ENCODE data around the gene EIF5A. TPM values are rescaled to one million over a fixed set of nuclear protein-coding genes. Genes with fewer than 3 reads are reported as not detected.

EIF5A gene
- 1,593 to 1,803 TPM (median 1,704 TPM) in 5 replicates for total RNA-seq (2022; extraction: Qiagen RNA extraction)

GRCh38 chr17:7306911-7307685 lies at the start of gene EIF5A:
Gene EIF5A, plus strand, starts transcription at chr17:7307628. Its CDS starts 2,008 bp downstream, at chr17:7309636.

GRCh38 chr17:7262192-7262934 lies 45.1 kb upstream of the EIF5A start, which contains the start of gene CLDN7:
Gene CLDN7, minus strand, starts transcription at chr17:7262478. Its CDS starts 435 bp downstream, at chr17:7262043.

GRCh38 chr17:7281074-7281952 lies 26.1 kb upstream of the EIF5A start, which contains the start of gene SLC2A4:
Gene SLC2A4, plus strand, starts transcription at chr17:7281718. Its CDS starts 217 bp downstream, at chr17:7281935.

GRCh38 chr17:7294614-7295153 lies 12.7 kb upstream of the EIF5A start, which contains the start of gene YBX2:
Gene YBX2, minus strand, starts transcription at chr17:7294639. Its CDS starts 139 bp downstream, at chr17:7294500.

GRCh38 chr17:7314719-7315569 lies 7.5 kb downstream of the EIF5A start, which contains the start of gene GPS2:
Gene GPS2, minus strand, starts transcription at chr17:7315360. Its CDS starts 308 bp downstream, at chr17:7315052.

GRCh38 chr17:7328840-7329373 lies 21.5 kb downstream of the EIF5A start, which contains the start of gene NEURL4:
Gene NEURL4, minus strand, starts transcription at chr17:7329335. Its CDS starts 23 bp downstream, at chr17:7329312.

GRCh38 chr17:7336240-7337175 lies 29.1 kb downstream of the EIF5A start, which contains the start of gene ACAP1:
Gene ACAP1, plus strand, starts transcription at chr17:7336529. Its CDS starts 206 bp downstream, at chr17:7336735.

GRCh38 chr17:7351665-7352502 lies 44.5 kb downstream of the EIF5A start, which contains the start of gene KCTD11:
Gene KCTD11, plus strand, starts transcription at chr17:7352162.

GRCh38 chr17:7355053-7355452 lies 47.6 kb downstream of the EIF5A start, which contains the start of gene TMEM95:
Gene TMEM95, plus strand, starts transcription at chr17:7355156. Its CDS starts 49 bp downstream, at chr17:7355205.

Other genes with a start within 250 kb of the EIF5A start
- gene CLEC10A, start 227.4 kb upstream of the EIF5A start, total RNA-seq (2022; extraction: Qiagen RNA extraction), result not detected in 5 replicates
- gene ASGR2, start 192.8 kb upstream of the EIF5A start, total RNA-seq (2022; extraction: Qiagen RNA extraction), result 0.19 TPM in 1 of 5 replicates, not detected in the others
- 0.77 to 1.3 TPM (median 1.0 TPM) in 5 replicates for gene ASGR1, start 128.3 kb upstream of the EIF5A start, total RNA-seq (2022; extraction: Qiagen RNA extraction)
- 6.2 to 7.8 TPM (median 6.7 TPM) in 5 replicates for gene DLG4, start 87.8 kb upstream of the EIF5A start, total RNA-seq (2022; extraction: Qiagen RNA extraction)
- gene ACADVL, start 87.7 kb upstream of the EIF5A start, total RNA-seq (2022; extraction: Qiagen RNA extraction), result 329 to 477 TPM (median 426 TPM) in 5 replicates
- 30.2 to 44.4 TPM (median 41.9 TPM) in 5 replicates for gene DVL2, start 73.1 kb upstream of the EIF5A start, total RNA-seq (2022; extraction: Qiagen RNA extraction)
- 86.3 to 101 TPM (median 94.7 TPM) in 5 replicates for gene PHF23, start 68.2 kb upstream of the EIF5A start, total RNA-seq (2022; extraction: Qiagen RNA extraction)
- 638 to 781 TPM (median 668 TPM) in 5 replicates for gene GABARAP, start 65.2 kb upstream of the EIF5A start, total RNA-seq (2022; extraction: Qiagen RNA extraction)
- gene CTDNEP1, start 55.9 kb upstream of the EIF5A start, total RNA-seq (2022; extraction: Qiagen RNA extraction), result 213 to 239 TPM (median 227 TPM) in 5 replicates
- gene ELP5, start 55.4 kb upstream of the EIF5A start, total RNA-seq (2022; extraction: Qiagen RNA extraction), result 128 to 149 TPM (median 131 TPM) in 5 replicates
- gene CLDN7, start 45.1 kb upstream of the EIF5A start, total RNA-seq (2022; extraction: Qiagen RNA extraction), result 1.5 to 3.0 TPM (median 2.0 TPM) in 5 replicates
- gene SLC2A4, start 25.9 kb upstream of the EIF5A start, total RNA-seq (2022; extraction: Qiagen RNA extraction), result 0.28 to 0.57 TPM (median 0.35 TPM) in 5 replicates
- gene YBX2, start 13.0 kb upstream of the EIF5A start, total RNA-seq (2022; extraction: Qiagen RNA extraction), result 0.35 to 0.65 TPM (median 0.56 TPM) in 5 replicates
- 92.1 to 108 TPM (median 95.9 TPM) in 5 replicates for gene GPS2, start 7.7 kb downstream of the EIF5A start, total RNA-seq (2022; extraction: Qiagen RNA extraction)
- 22.4 to 41.3 TPM (median 31.1 TPM) in 5 replicates for gene NEURL4, start 21.7 kb downstream of the EIF5A start, total RNA-seq (2022; extraction: Qiagen RNA extraction)
- 2.7 to 6.9 TPM (median 5.1 TPM) in 5 replicates for gene ACAP1, start 28.9 kb downstream of the EIF5A start, total RNA-seq (2022; extraction: Qiagen RNA extraction)
- gene KCTD11, start 44.5 kb downstream of the EIF5A start, total RNA-seq (2022; extraction: Qiagen RNA extraction), result 11.0 to 13.1 TPM (median 11.3 TPM) in 5 replicates
- gene TMEM95, start 47.5 kb downstream of the EIF5A start, total RNA-seq (2022; extraction: Qiagen RNA extraction), result not detected in 5 replicates
- 1.2 to 1.8 TPM (median 1.4 TPM) in 5 replicates for gene TNK1, start 73.5 kb downstream of the EIF5A start, total RNA-seq (2022; extraction: Qiagen RNA extraction)
- gene PLSCR3, start 86.9 kb downstream of the EIF5A start, total RNA-seq (2022; extraction: Qiagen RNA extraction), result 37.1 to 48.8 TPM (median 43.3 TPM) in 5 replicates
- gene TMEM256, start 96.5 kb downstream of the EIF5A start, total RNA-seq (2022; extraction: Qiagen RNA extraction), result 203 to 237 TPM (median 220 TPM) in 5 replicates
- gene NLGN2, start 100.2 kb downstream of the EIF5A start, total RNA-seq (2022; extraction: Qiagen RNA extraction), result 12.6 to 19.8 TPM (median 16.8 TPM) in 5 replicates
- not detected in 5 replicates for gene SPEM1, start 112.7 kb downstream of the EIF5A start, total RNA-seq (2022; extraction: Qiagen RNA extraction)
- not detected in 5 replicates for gene SPEM2, start 118.0 kb downstream of the EIF5A start, total RNA-seq (2022; extraction: Qiagen RNA extraction)
- not detected in 5 replicates for gene SPEM3, start 121.2 kb downstream of the EIF5A start, total RNA-seq (2022; extraction: Qiagen RNA extraction)
- gene TMEM102, start 127.8 kb downstream of the EIF5A start, total RNA-seq (2022; extraction: Qiagen RNA extraction), result 9.8 to 13.6 TPM (median 12.4 TPM) in 5 replicates
- gene FGF11, start 131.9 kb downstream of the EIF5A start, total RNA-seq (2022; extraction: Qiagen RNA extraction), result 0.82 to 1.3 TPM (median 0.82 TPM) in 5 replicates
- 8.2 to 10.6 TPM (median 8.6 TPM) in 5 replicates for gene CHRNB1, start 137.4 kb downstream of the EIF5A start, total RNA-seq (2022; extraction: Qiagen RNA extraction)
- 20.5 to 25.6 TPM (median 24.4 TPM) in 5 replicates for gene ZBTB4, start 172.0 kb downstream of the EIF5A start, total RNA-seq (2022; extraction: Qiagen RNA extraction)
- gene SLC35G6, start 173.8 kb downstream of the EIF5A start, total RNA-seq (2022; extraction: Qiagen RNA extraction), result 0.07 TPM in 1 of 5 replicates, not detected in the others
- gene POLR2A, start 176.7 kb downstream of the EIF5A start, total RNA-seq (2022; extraction: Qiagen RNA extraction), result 56.9 to 82.2 TPM (median 79.5 TPM) in 5 replicates
- gene TNFSF12, start 241.4 kb downstream of the EIF5A start, total RNA-seq (2022; extraction: Qiagen RNA extraction), result 10.0 to 13.5 TPM (median 10.9 TPM) in 5 replicates

Measured in A549 treated with Mapracorat at 1 μM for 4 hours (cell line).